SK-N-SH treated with all-trans-retinoic acid at 6 μM for 48 hours (cell line): ENCODE results near the gene CLCN6.

Source experiments
- ATAC-seq: fragments of 200-7000 bp; cut with Tn5 transposase; 3 replicates; pipeline ENCODE4 v1.9.1; 2020; ENCODE audit warnings: mild to moderate bottlenecking, moderate library complexity
- ARNTL ChIP-seq: fragments of 450-650 bp; formaldehyde crosslinking; IDR thresholded peaks from 2 replicates; pipeline ENCODE4 v1.5.0; 2020; ENCODE audit warnings: low read depth, mild to moderate bottlenecking, moderate library complexity, borderline replicate concordance
- BACH2 ChIP-seq: fragments of 250-450 bp; sonication (Bioruptor Pico); IDR thresholded peaks from 2 replicates; pipeline ENCODE4 v1.9.0; 2021; ENCODE audit warnings: mild to moderate bottlenecking, borderline replicate concordance
- CREB5 ChIP-seq: fragments of 250-450 bp; sonication (Bioruptor Pico); IDR thresholded peaks from 2 replicates; pipeline ENCODE4 v1.5.1; 2020; ENCODE audit warnings: low read depth, mild to moderate bottlenecking, moderate library complexity
- CSDC2 ChIP-seq: fragments of 250-450 bp; sonication (Bioruptor Pico); IDR thresholded peaks from 2 replicates; pipeline ENCODE4 v1.5.0; 2020; ENCODE audit warnings: mild to moderate bottlenecking, moderate library complexity
- CSRNP3 ChIP-seq: fragments of 250-450 bp; sonication (Bioruptor Pico); IDR thresholded peaks from 2 replicates; pipeline ENCODE4 v1.5.1; 2021; ENCODE audit warnings: mild to moderate bottlenecking, moderate library complexity
- ESRRG ChIP-seq: fragments of 250-450 bp; sonication (Bioruptor Pico); IDR thresholded peaks from 2 replicates; pipeline ENCODE4 v1.6.1; 2021; ENCODE audit warnings: mild to moderate bottlenecking
- GLIS3 ChIP-seq: fragments of 250-450 bp; sonication (Bioruptor Pico); IDR thresholded peaks from 2 replicates; pipeline ENCODE4 v1.5.0; 2020; ENCODE audit warnings: mild to moderate bottlenecking, moderate library complexity
- ISL1 ChIP-seq: fragments of 250-450 bp; sonication (Bioruptor Pico); IDR thresholded peaks from 2 replicates; pipeline ENCODE4 v2.1.2; 2022; ENCODE audit warnings: mild to moderate bottlenecking, moderate library complexity
- OSR1 ChIP-seq: fragments of 250-450 bp; sonication (Bioruptor Pico); IDR thresholded peaks from 2 replicates; pipeline ENCODE4 v1.8.0; 2022; ENCODE audit warnings: moderate library complexity, mild to moderate bottlenecking, inconsistent platforms
- PATZ1 ChIP-seq: fragments of 250-450 bp; sonication (Bioruptor Pico); IDR thresholded peaks from 2 replicates; pipeline ENCODE4 v1.8.0; 2020; ENCODE audit warnings: mild to moderate bottlenecking, moderate library complexity, borderline replicate concordance
- POU6F1 ChIP-seq: fragments of 250-450 bp; sonication (Bioruptor Pico); IDR thresholded peaks from 2 replicates; pipeline ENCODE4 v1.8.0; 2021; ENCODE audit warnings: low read depth, mild to moderate bottlenecking, moderate library complexity, borderline replicate concordance
- PPARA ChIP-seq: fragments of 250-450 bp; sonication (Bioruptor Pico); IDR thresholded peaks from 2 replicates; pipeline ENCODE4 v1.5.0; 2020; ENCODE audit warnings: mild to moderate bottlenecking, borderline replicate concordance
- RARB ChIP-seq: fragments of 250-450 bp; sonication (Bioruptor Pico); IDR thresholded peaks from 2 replicates; pipeline ENCODE4 v1.8.0; 2021; ENCODE audit warnings: mild to moderate bottlenecking, moderate library complexity
- SNAI2 ChIP-seq: fragments of 250-450 bp; sonication (Bioruptor Pico); IDR thresholded peaks from 2 replicates; pipeline ENCODE4 v1.5.0; 2020; ENCODE audit warnings: mild to moderate bottlenecking, moderate library complexity
- TCF4 ChIP-seq: fragments of 250-450 bp; sonication (Bioruptor Pico); IDR thresholded peaks from 2 replicates; pipeline ENCODE4 v1.8.0; 2021; ENCODE audit warnings: mild to moderate bottlenecking, moderate library complexity, borderline replicate concordance
- TOX ChIP-seq: fragments of 250-450 bp; sonication (Bioruptor Pico); IDR thresholded peaks from 2 replicates; pipeline ENCODE4 v1.8.0; 2021; ENCODE audit warnings: mild to moderate bottlenecking, moderate library complexity, borderline replicate concordance
- TSHZ2 ChIP-seq: fragments of 250-450 bp; sonication (Bioruptor Pico); IDR thresholded peaks from 2 replicates; pipeline ENCODE4 v1.5.0; 2020; ENCODE audit warnings: mild to moderate bottlenecking, moderate library complexity
- ZC3H10 ChIP-seq: fragments of 250-450 bp; sonication (Bioruptor Pico); IDR thresholded peaks from 2 replicates; pipeline ENCODE4 v1.5.1; 2021; ENCODE audit warnings: mild to moderate bottlenecking, moderate library complexity
- ZFP3 ChIP-seq: fragments of 250-450 bp; sonication (Bioruptor Pico); IDR thresholded peaks from 2 replicates; pipeline ENCODE4 v1.5.0; 2020; ENCODE audit warnings: mild to moderate bottlenecking, moderate library complexity
- ZFP30 ChIP-seq: fragments of 450-650 bp; formaldehyde crosslinking; IDR thresholded peaks from 2 replicates; pipeline ENCODE4 v1.5.0; 2022; ENCODE audit warnings: mild to moderate bottlenecking, moderate library complexity
- ZNF565 ChIP-seq: fragments of 450-650 bp; formaldehyde crosslinking; conservative IDR thresholded peaks from 2 replicates; pipeline ENCODE4 v1.5.0; 2020; ENCODE audit warnings: low read depth, mild to moderate bottlenecking, moderate library complexity
- ZNF70 ChIP-seq: fragments of 450-650 bp; formaldehyde crosslinking; IDR thresholded peaks from 2 replicates; pipeline ENCODE4 v1.5.0; 2020; ENCODE audit warnings: mild to moderate bottlenecking, moderate library complexity
- ZNF8 ChIP-seq: fragments of 450-650 bp; formaldehyde crosslinking; IDR thresholded peaks from 2 replicates; pipeline ENCODE4 v1.5.0; 2020; ENCODE audit warnings: mild to moderate bottlenecking, moderate library complexity

The CLCN6 gene

GRCh38 chr1:11784993-11785769, 20.8 kb upstream of the CLCN6 start:
- TF ChIP-seq CSDC2 (CRISPR knock-in tag): no peak
- TF ChIP-seq ZNF8: peak; percentile 37; the same call in 1 of the 2 replicates
- TF ChIP-seq PATZ1: no peak
- no peak for TF ChIP-seq ZC3H10 (CRISPR knock-in tag)
- peak; percentile 86 for ATAC-seq

- TF ChIP-seq CSRNP3 (CRISPR knock-in tag): no peak
- TF ChIP-seq RARB (CRISPR knock-in tag): no peak
- no peak for TF ChIP-seq CSDC2 (CRISPR knock-in tag)
- no peak for TF ChIP-seq SNAI2 (CRISPR knock-in tag)
- TF ChIP-seq TCF4 (CRISPR knock-in tag): no peak
- TF ChIP-seq ZFP30 (CRISPR knock-in tag): no peak
- TF ChIP-seq POU6F1 (CRISPR knock-in tag): no peak
- no peak for TF ChIP-seq PPARA
- TF ChIP-seq BACH2: no peak
- no peak for TF ChIP-seq ZNF8
- no peak for TF ChIP-seq OSR1 (CRISPR knock-in tag)
- no peak for TF ChIP-seq ESRRG (CRISPR knock-in tag)
- TF ChIP-seq ISL1: no peak
- no peak for TF ChIP-seq TSHZ2 (CRISPR knock-in tag)
- no peak for TF ChIP-seq CREB5
- no peak for TF ChIP-seq ZNF565 (CRISPR knock-in tag)
- no peak for TF ChIP-seq ARNTL
- no peak for TF ChIP-seq ZFP3 (CRISPR knock-in tag)
- no peak for ATAC-seq
These were observed 19.8 kb upstream of the CLCN6 start for GRCh38 chr1:11786168-11786567.

- no peak; the same call in 1 of the 3 replicates for ATAC-seq
- no peak for TF ChIP-seq TCF4 (CRISPR knock-in tag)
- TF ChIP-seq ISL1: no peak
- no peak for TF ChIP-seq BACH2
- no peak for TF ChIP-seq GLIS3 (CRISPR knock-in tag)
- no peak for TF ChIP-seq ZNF565 (CRISPR knock-in tag)
- no peak for TF ChIP-seq RARB (CRISPR knock-in tag)
- no peak for TF ChIP-seq ZNF70 (CRISPR knock-in tag)
- no peak for TF ChIP-seq ZFP30 (CRISPR knock-in tag)
- no peak for TF ChIP-seq CREB5
- no peak for TF ChIP-seq TOX (CRISPR knock-in tag)
- no peak for TF ChIP-seq ESRRG (CRISPR knock-in tag)
- no peak for TF ChIP-seq ZNF8
- no peak for TF ChIP-seq SNAI2 (CRISPR knock-in tag)
- no peak for TF ChIP-seq POU6F1 (CRISPR knock-in tag)
- no peak for TF ChIP-seq PPARA
- no peak for TF ChIP-seq OSR1 (CRISPR knock-in tag)
- no peak for TF ChIP-seq CSDC2 (CRISPR knock-in tag)
- no peak for TF ChIP-seq ARNTL
These were observed 18.7 kb upstream of the CLCN6 start for GRCh38 chr1:11787251-11787803.
